MCF 10A (cell line): ENCODE measurements around the gene ENO1. TPM values are rescaled to one million over a fixed set of nuclear protein-coding genes. Genes with fewer than 3 reads are reported as not detected.

Experiments
- BruUV-seq: library from RNA; stranded (reverse); fragments of 400-500 nt; replicated peaks from 2 replicates; lab custom pipeline; 2021; lab: Mats Ljungman, UMichigan
- CTCF ChIA-PET: fragments of 300-600 bp; sonication (Branson Sonifier 250); formaldehyde crosslinking; extraction: SDS; loops from one replicate; lab custom pipeline; 2021; ENCODE audit warnings: antibody characterized with exemption, inconsistent platforms; lab: Yijun Ruan, JAX
- POLR2A ChIA-PET: fragments of 300-600, 350-650 bp; sonication (Branson Sonifier 250); formaldehyde crosslinking; extraction: SDS; loops from one replicate; lab custom pipeline; 2020; ENCODE audit warnings: antibody characterized with exemption, inconsistent platforms; lab: Yijun Ruan, JAX
- DNase-seq: peaks from one replicate; pipeline ENCODE4 v3.0.0-alpha.2; 2018; ENCODE audit not compliant: unreplicated experiment
- H3K27ac Mint-ChIP-seq: one replicate; pipeline ENCODE4 v1.8.0; 2022; ENCODE audit warnings: mild to moderate bottlenecking, low read depth, mixed read lengths; ENCODE audit not compliant: unreplicated experiment
- H3K27me3 Mint-ChIP-seq: one replicate; pipeline ENCODE4 v1.8.0; 2022; ENCODE audit warnings: mixed read lengths; ENCODE audit not compliant: insufficient read depth, unreplicated experiment
- H3K36me3 Mint-ChIP-seq: one replicate; pipeline ENCODE4 v1.8.0; 2022; ENCODE audit warnings: mild to moderate bottlenecking, moderate library complexity, mixed read lengths; ENCODE audit not compliant: insufficient read depth, unreplicated experiment
- H3K4me1 Mint-ChIP-seq: one replicate; pipeline ENCODE4 v1.8.0; 2022; ENCODE audit warnings: mixed read lengths; ENCODE audit not compliant: insufficient read depth, unreplicated experiment
- H3K4me3 Mint-ChIP-seq: one replicate; pipeline ENCODE4 v1.8.0; 2022; ENCODE audit warnings: mild to moderate bottlenecking, moderate library complexity, mixed read lengths; ENCODE audit not compliant: unreplicated experiment
- H3K9me3 Mint-ChIP-seq: one replicate; pipeline ENCODE4 v1.8.0; 2022; ENCODE audit warnings: mixed read lengths; ENCODE audit not compliant: unreplicated experiment
- intact Hi-C: fragments of 100-400 bp; cut with micrococcal nuclease; formaldehyde crosslinking; loops from 2 replicates; pipeline ENCODE4 v1.14.1; 2022
- total RNA-seq: library from RNA; stranded (reverse); gene quantifications from 2 replicates; pipeline ENCODE4 v1.2.3, GENCODE V29; 2022
- TF ChIP-seq, protein P1 (sequence below): fragments of 200-600 bp; IDR thresholded peaks from one replicate; pipeline ENCODE4 v1.8.0; 2022; ENCODE audit warnings: antibody characterized with exemption, mild to moderate bottlenecking; ENCODE audit not compliant: unreplicated experiment

Gene ENO1
- total RNA-seq, 1 experiment from 2014 or later = 2,811 TPM

DNA sequence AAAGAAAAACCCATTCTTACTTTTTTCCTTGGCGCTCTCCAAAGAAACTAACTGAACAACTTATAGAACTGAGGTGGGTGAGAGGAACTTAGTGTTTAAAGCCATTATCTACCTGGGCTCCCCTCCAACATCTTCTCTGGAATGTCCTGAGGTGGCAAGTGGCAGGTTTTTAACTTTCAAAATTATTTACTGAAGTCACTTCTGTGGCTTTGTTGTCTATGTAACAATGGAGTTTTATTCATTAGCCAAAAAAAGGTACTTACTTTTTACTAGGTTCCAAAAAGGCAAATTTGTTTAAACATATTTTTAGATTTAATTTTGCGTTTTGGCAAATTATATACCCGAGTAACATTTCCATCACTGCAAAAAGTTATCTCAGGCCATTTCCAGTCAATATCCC is 2.4 kb downstream of the ENO1 start:
- peak overlapping the region; percentile 94 for H3K27ac Mint-ChIP-seq
- ChIA-PET CTCF (interaction anchor here (1.3 kb wide), 1 partner anchor 34 kb away, joined by 3 read pairs; no protein-coding TSS in a partner anchor), POLR2A (interaction anchor here (0.6 to 6.9 kb wide), 8 partner anchors 10 to 318 kb away, joined by 3 to 125 read pairs (median 30); partner anchors contain the start of gene RERE)
- H3K9me3 Mint-ChIP-seq = no peaks in the 10 kb centered on the region
- DNase-seq = no peak
- H3K36me3 Mint-ChIP-seq = peaks cover 85% of the 10 kb centered on the region
- no peaks in the 10 kb centered on the region for H3K27me3 Mint-ChIP-seq
- TSS peak; percentile 20 for BruUV-seq
- TF ChIP-seq, protein P1, sequence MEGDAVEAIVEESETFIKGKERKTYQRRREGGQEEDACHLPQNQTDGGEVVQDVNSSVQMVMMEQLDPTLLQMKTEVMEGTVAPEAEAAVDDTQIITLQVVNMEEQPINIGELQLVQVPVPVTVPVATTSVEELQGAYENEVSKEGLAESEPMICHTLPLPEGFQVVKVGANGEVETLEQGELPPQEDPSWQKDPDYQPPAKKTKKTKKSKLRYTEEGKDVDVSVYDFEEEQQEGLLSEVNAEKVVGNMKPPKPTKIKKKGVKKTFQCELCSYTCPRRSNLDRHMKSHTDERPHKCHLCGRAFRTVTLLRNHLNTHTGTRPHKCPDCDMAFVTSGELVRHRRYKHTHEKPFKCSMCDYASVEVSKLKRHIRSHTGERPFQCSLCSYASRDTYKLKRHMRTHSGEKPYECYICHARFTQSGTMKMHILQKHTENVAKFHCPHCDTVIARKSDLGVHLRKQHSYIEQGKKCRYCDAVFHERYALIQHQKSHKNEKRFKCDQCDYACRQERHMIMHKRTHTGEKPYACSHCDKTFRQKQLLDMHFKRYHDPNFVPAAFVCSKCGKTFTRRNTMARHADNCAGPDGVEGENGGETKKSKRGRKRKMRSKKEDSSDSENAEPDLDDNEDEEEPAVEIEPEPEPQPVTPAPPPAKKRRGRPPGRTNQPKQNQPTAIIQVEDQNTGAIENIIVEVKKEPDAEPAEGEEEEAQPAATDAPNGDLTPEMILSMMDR = no peak
- peaks cover 43% of the 10 kb centered on the region for H3K4me1 Mint-ChIP-seq
- intact Hi-C loops = loop anchor here (5.0 kb wide), 1 partner anchor 226 kb away; no protein-coding TSS in a partner anchor
- H3K4me3 Mint-ChIP-seq = peak overlapping the region; percentile 84

DNA sequence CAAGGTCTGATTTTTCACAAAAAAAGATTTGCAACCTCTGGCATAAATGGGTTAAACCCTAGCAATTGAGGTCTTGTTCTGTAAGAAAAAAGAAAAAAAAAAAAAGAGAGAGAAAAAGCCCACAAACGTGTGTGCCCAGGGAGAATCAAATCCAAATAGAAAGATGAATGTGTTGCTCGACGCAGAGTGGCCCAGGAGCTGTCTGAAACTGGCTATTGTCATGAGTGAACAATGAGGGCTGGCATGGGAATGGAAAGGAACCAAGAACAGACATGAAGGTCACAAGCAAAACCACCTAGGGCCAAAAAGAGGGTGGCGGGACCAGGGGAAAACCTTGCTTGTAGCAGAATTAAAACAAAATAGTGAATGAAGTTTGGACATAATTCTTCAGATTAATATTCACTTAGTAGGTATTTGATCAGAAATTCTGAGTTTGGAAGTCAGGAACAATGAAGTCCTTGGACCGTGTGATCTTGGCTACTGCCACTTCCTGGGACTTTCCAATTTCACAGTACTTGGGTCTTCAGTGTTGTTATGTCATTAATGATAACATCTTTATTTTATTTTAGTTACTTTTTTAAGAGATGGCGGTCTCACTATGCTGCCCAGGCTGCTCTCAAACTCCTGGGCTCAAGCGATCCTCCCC is 3.1 kb downstream of the ENO1 start:
- TF ChIP-seq, protein P1 = no peak

DNA sequence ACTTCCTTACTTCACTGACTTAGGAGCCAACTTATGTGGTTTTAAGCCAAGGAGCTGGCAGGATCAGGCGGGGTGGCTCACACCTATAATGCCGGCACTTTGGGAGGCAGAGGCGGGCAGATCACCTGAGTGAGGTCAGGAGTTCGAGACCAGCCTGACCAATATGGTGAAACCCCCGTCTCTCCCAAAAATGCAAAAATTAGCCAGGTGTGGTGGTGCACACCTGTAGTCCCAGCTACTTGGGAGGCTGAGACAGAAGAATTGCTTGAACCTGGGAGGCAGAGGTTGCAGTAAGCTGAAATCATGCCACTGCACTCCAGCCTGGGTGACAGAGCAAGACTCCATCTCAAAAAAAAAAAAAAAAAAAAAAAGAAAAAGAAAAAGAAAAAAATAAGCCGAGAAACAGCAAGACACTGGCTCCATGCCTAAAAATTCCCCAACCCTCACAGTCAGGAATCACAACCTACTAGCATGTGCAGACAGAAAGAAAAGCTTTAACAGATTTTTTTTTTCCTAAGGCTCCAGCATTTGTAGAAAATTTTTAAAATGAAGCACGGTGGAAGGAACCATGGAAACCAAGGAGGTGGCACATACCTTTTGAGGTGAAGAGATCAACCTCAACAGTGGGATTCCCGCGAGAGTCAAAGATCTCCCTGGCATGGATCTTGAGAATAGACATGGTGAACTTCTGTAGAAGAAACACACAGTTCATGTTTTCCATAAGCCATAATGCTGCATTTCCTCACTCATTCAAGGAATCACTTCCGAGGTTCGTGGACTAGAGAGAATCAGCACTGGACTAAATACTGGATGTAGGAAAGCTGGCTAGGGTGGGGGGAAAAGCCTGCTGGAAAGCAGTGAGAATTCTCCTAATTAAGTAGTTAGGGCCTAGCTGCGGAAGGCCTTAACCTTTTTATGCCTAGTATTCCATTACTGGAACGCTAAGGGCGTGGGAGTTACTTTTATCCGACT is 4.0 kb downstream of the ENO1 start:
- POLR2A ChIA-PET = interaction anchor here (0.6 to 2.5 kb wide), 24 partner anchors 8 to 656 kb away, joined by 3 to 22 read pairs (median 4); no protein-coding TSS in a partner anchor
- Mint-ChIP-seq H3K9me3 (no peaks in the 10 kb centered on the region), H3K36me3 (peaks cover 100% of the 10 kb centered on the region), H3K4me3 (peak overlapping the region; percentile 84), H3K27me3 (no peaks in the 10 kb centered on the region), H3K4me1 (peaks cover 44% of the 10 kb centered on the region), H3K27ac (peak overlapping the region; percentile 94)
- CTCF ChIA-PET = interaction anchor here (0.6 to 1.8 kb wide), 4 partner anchors 25 to 312 kb away, joined by 3 to 8 read pairs (median 3); no protein-coding TSS in a partner anchor
- DNase-seq = no peak
- no TSS peak for BruUV-seq
- TF ChIP-seq, protein P1 = no peak
- intact Hi-C loops = loop anchor here (2.0 to 5.0 kb wide), 4 partner anchors 16 to 228 kb away; no protein-coding TSS in a partner anchor

More for the DNA sequence above, 3.1 kb downstream of the ENO1 start:
- ChIA-PET CTCF (interaction anchor here (0.6 to 1.4 kb wide), 4 partner anchors 16 to 312 kb away, joined by 3 to 4 read pairs (median 3); no protein-coding TSS in a partner anchor), POLR2A (interaction anchor here (0.6 to 2.5 kb wide), 8 partner anchors 15 to 350 kb away, joined by 3 to 22 read pairs (median 4); no protein-coding TSS in a partner anchor)
- Mint-ChIP-seq H3K9me3 (no peaks in the 10 kb centered on the region), H3K4me1 (peaks cover 44% of the 10 kb centered on the region), H3K4me3 (peak overlapping the region; percentile 84), H3K36me3 (peaks cover 93% of the 10 kb centered on the region), H3K27me3 (no peaks in the 10 kb centered on the region), H3K27ac (peak overlapping the region; percentile 94)
- intact Hi-C loops = loop anchor here (2.0 to 5.0 kb wide), 2 partner anchors 15 to 227 kb away; no protein-coding TSS in a partner anchor
- peak; percentile 63 for DNase-seq
- no TSS peak for BruUV-seq
